AG09319 (cell line): ENCODE data around the gene PRRT4.

Source experiments
- DNase-seq: peaks from one replicate; pipeline ENCODE4 v3.0.0-alpha.2; 2010; ENCODE audit warnings: low read depth; ENCODE audit errors: extremely low read depth
- CTCF ChIP-seq: IDR thresholded peaks from 2 replicates; pipeline ENCODE4 v1.5.1; 2011; ENCODE audit warnings: low read depth, mild to moderate bottlenecking, inconsistent platforms, low read length, moderate library complexity

PRRT4 gene

GRCh38 chr7:128400566-128400965 lies 39.1 kb upstream of the PRRT4 start:
- no peak for DNase-seq
- TF ChIP-seq CTCF: no peak

- TF ChIP-seq CTCF: no peak
- no peak for DNase-seq
Observed at GRCh38 chr7:128399991-128400390, 38.5 kb upstream of the PRRT4 start.

- TF ChIP-seq CTCF: no peak
- no peak for DNase-seq
Observed at GRCh38 chr7:128398841-128399135, 37.3 kb upstream of the PRRT4 start.

GRCh38 chr7:128398016-128398840 lies 36.7 kb upstream of the PRRT4 start:
- no peak for DNase-seq
- peak; percentile 93 for TF ChIP-seq CTCF

- no peak for TF ChIP-seq CTCF
- DNase-seq: no peak
Observed at GRCh38 chr7:128396357-128396756, 34.9 kb upstream of the PRRT4 start.

- DNase-seq: no peak
- TF ChIP-seq CTCF: peak; percentile 8
Observed at GRCh38 chr7:128395748-128396147, 34.3 kb upstream of the PRRT4 start.

GRCh38 chr7:128394904-128395496 lies 33.5 kb upstream of the PRRT4 start:
- no peak for DNase-seq
- no peak for TF ChIP-seq CTCF
